SU-DHL-6 (cell line): ENCODE measurements around the gene C19orf85.

Experiments
- EZH2phosphoT487 ChIP-seq: fragments of 200-600 bp; sonication (generic), shearing (Covaris generic); conservative IDR thresholded peaks from 2 replicates; pipeline ENCODE4 v1.6.1; 2018; ENCODE audit warnings: mild to moderate bottlenecking, antibody characterized with exemption, low read length, moderate library complexity, mixed read lengths
- TF ChIP-seq, protein P1 (sequence below): fragments of 200-600 bp; sonication (generic); IDR thresholded peaks from one replicate; pipeline ENCODE4 v1.5.1; 2017; ENCODE audit warnings: antibody characterized with exemption, mild to moderate bottlenecking, low read length, moderate library complexity; ENCODE audit not compliant: insufficient read depth, poor library complexity, severe bottlenecking

DNA sequence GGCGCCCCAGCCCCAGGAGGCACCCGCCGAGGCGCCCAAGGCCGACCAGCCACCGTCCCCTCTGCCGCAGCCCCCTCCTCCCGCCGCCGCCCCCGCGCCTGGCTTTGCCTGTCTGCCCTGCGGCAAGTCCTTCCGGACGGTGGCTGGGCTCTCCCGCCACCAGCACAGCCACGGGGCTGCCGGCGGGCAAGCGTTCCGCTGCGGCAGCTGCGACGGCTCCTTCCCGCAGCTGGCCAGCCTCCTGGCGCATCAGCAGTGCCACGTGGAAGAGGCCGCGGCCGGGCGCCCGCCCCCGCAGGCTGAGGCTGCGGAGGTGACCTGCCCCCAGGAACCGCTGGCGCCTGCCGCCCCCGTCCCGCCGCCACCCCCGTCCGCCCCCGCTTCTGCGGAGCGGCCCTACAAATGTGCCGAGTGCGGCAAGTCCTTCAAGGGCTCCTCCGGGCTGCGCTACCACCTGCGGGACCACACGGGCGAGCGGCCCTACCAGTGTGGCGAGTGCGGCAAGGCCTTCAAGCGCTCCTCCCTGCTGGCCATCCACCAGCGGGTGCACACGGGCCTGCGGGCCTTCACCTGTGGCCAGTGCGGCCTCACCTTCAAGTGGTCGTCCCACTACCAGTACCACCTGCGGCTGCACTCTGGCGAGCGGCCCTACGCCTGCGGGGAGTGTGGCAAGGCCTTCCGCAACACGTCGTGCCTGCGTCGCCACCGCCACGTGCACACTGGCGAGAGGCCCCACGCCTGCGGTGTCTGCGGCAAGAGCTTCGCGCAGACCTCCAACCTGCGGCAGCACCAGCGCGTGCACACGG is 17.8 kb upstream of the C19orf85 start:
- TF ChIP-seq, protein P1, sequence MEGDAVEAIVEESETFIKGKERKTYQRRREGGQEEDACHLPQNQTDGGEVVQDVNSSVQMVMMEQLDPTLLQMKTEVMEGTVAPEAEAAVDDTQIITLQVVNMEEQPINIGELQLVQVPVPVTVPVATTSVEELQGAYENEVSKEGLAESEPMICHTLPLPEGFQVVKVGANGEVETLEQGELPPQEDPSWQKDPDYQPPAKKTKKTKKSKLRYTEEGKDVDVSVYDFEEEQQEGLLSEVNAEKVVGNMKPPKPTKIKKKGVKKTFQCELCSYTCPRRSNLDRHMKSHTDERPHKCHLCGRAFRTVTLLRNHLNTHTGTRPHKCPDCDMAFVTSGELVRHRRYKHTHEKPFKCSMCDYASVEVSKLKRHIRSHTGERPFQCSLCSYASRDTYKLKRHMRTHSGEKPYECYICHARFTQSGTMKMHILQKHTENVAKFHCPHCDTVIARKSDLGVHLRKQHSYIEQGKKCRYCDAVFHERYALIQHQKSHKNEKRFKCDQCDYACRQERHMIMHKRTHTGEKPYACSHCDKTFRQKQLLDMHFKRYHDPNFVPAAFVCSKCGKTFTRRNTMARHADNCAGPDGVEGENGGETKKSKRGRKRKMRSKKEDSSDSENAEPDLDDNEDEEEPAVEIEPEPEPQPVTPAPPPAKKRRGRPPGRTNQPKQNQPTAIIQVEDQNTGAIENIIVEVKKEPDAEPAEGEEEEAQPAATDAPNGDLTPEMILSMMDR: no peak
- no peak for TF ChIP-seq EZH2phosphoT487
